Hematopoietic multipotent progenitor cell treated with erythropoietin and hydrocortisone succinate and interleukin-3 and kit ligand, for 17 days (in vitro differentiated cells): ENCODE data around the gene TOB2.
"Not testable (repeated sequence)": the region's sequence is repeated elsewhere in the genome, so short reads cannot be mapped to it uniquely, and the experiment has no call there.

Experiments
- DNase-seq: peaks from one replicate; pipeline ENCODE4 v3.0.0-alpha.2; 2015; ENCODE audit warnings: low spot score

The TOB2 gene

GRCh38 chr22:41468381-41469217 is 22.0 kb upstream of the TOB2 start, which contains the start of the genes ACO2 and PHF5A:
Gene ACO2 (plus strand): TSS chr22:41469117. CDS start chr22:41469147, 30 bp downstream.
Gene PHF5A (minus strand): TSS chr22:41468692. CDS start chr22:41468653, 39 bp downstream.
- DNase-seq, result peak; percentile 99

GRCh38 chr22:41461901-41462300 is 15.3 kb upstream of the TOB2 start:
- DNase-seq, result no peak

DNA sequence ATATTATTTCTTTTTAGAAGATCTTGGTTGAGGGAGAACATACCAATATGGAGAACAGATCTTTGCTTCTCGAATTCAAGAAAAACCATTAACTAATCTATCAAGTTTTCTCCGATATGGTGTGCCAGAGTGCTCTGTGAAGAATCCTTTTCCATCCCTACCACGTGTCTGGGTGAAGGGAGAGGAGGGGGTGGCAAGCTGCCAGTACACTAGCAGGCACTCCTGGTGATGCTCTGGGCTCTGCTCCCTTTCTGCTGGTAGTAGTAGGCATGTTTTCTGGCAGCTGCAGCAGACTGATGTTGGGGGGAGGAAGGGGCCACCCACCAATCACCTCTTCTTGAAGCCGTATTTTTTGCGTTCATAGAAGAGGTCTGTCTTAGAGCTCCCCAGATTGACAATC is 13.5 kb upstream of the TOB2 start:
- DNase-seq, result not testable (repeated sequence)

DNA sequence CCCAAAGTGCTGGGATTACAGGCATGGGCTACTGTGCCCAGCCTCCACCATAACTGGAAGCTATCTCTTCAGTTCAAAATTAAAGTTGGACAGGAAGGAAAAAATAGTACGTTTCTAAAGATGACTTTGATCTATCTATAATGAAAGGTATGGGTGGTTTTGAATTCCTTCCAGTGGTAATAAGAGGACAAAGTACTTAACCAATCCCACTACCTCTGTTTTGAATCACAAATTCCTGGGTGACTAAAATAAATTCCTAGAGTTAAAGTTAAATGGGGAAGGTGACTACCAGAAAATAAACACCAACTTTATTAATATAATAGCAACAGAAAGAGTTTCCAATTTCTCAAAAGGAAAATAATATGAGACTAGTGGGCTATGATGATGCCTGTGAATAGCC is 12.8 kb upstream of the TOB2 start:
- DNase-seq, result no peak

GRCh38 chr22:41458161-41458728 is 11.6 kb upstream of the TOB2 start:
- DNase-seq, result no peak

GRCh38 chr22:41448189-41448808 is 1.7 kb upstream of the TOB2 start:
- DNase-seq, result peak; percentile 89

- peak; percentile 65 for DNase-seq
Measured at GRCh38 chr22:41447435-41448188, 1.0 kb upstream of the TOB2 start.

DNA sequence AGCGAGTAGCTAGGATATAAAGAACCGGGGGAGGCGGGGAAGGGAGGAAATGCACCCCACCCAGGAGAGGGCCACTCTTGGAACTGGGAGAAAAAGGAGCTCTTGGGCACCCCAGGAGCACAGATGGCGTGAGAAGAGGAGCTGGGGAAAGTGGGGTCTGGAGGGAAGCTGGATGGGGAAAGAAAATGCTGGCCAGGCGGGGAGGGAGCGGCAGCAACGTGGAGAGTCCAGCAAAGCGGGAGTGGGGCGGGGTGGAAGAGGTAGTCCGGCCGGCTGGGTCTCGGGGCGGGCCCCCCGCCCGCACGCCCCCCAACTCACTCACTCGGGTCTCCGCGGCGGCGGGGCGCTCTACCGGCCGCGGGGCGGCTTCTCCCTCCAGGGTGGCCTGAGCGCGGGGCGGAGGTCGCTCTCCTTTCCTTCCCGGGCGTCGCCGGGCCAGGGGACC is 522 bp downstream of the TOB2 start:
- DNase-seq, result peak; percentile 48

GRCh38 chr22:41445129-41446056 is 1.2 kb downstream of the TOB2 start:
- peak; percentile 54 for DNase-seq

GRCh38 chr22:41444360-41445128 is 2.1 kb downstream of the TOB2 start:
- DNase-seq, result peak; percentile 90

GRCh38 chr22:41442240-41442792 is 4.3 kb downstream of the TOB2 start:
- no peak for DNase-seq

DNA sequence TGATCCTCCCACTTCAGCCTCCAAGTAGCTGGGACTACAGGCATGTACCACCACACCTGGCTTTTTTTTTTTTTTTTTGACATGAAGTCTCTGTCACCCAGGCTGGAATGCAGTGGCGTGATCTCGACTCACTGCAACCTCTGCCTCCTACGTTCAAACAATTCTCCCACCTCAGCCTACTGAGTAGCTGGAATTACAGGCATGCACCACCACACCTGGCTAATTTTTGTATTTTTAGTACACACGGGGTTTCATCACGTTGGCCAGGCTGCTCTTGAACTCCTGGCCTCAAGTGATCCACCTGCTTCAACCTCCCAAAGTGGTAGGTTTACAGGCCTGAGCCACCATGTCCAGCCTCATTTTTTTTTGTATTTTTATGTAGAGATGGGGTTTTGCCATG is 6.1 kb downstream of the TOB2 start:
- DNase-seq, result not testable (repeated sequence)

GRCh38 chr22:41437198-41437597 is 9.4 kb downstream of the TOB2 start:
- DNase-seq, result no peak

DNA sequence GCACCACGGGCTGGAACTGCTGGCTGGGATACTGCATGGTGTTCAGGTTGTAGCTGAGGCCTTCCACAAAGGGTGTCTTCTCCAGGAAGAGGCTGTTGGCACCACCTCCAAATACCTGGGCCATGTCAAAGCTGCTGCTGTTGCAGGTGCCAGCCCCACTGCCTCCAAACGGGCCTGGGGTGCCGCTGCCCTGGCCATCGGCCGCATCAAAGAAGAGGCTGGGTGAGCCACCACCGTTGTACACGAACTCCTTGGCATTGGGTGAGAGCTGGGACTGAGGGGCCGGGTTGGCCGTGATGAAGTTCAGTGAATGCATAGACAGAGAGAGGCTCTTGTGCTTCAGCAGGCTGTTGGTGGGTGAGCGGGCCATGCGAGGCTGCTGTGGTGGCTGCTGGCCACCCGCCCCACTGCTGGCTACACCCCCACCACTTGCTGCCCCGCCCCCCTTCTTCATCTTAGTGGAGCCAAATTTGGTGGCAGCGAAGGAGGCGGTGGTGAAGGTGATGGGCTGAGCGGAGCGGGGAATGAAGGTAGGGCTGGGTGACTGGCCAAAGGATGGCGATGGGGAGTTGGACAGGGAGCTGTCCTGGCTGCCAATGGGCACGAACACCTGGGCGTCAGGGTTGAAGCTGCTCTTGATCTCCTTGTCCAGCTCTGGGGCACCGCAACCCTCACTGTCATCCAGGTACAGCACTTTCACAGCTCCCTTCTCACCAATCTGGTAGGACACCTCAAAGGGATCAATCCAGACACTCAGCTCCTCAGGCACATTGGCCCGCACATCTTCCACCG is 10.1 kb downstream of the TOB2 start:
- no peak for DNase-seq

DNA sequence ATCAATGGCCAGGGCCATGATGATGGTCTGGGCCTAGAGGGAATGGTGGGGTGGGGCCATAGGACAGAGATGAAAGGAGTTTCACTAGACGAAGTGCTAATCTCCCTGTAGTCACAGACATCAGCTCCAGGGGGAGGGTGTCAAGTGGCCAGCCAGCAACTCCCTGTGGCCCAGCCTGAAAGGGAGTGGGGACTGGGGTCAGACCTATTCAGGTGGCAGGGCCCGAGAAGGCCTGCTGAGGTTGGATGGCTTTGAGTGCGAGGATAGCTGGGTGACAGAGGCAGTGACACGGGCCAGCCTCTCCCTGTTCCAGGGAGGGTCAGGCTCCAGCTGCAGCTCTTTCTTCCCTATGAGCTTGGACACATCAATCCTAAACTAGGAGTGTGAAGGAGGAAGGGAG is 11.0 kb downstream of the TOB2 start:
- no peak for DNase-seq

- DNase-seq, result not testable (repeated sequence)
Measured at GRCh38 chr22:41434361-41435003, 12.1 kb downstream of the TOB2 start.

- DNase-seq, result not testable (repeated sequence)
Measured at GRCh38 chr22:41433480-41433879, 13.1 kb downstream of the TOB2 start.

- DNase-seq, result no peak
Measured at GRCh38 chr22:41431656-41432055, 14.9 kb downstream of the TOB2 start.

DNA sequence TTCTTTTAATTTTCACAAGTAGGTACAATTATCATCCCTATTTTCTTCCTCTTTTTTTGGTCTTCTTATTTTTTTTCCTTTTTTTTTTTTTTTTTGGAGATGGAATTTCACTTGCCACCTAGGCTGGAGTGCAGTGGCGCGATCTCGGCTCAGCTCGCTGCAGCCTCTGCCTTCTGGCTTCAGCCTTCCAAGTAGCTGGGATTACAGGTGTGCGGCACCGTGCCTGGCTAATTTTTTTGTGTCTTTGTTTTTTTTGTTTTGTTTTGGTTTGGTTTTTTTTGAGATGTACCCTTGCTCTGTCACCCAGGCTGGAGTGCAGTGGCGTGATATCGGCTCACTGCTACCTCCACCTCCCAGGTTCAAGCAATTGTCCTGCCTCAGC is 16.7 kb downstream of the TOB2 start:
- no peak for DNase-seq
